NOMO-1 treated with dmso at 0.1 percent for 144 hours (cell line): ENCODE data around the gene ST6GAL2.

Experiments used
- DNase-seq: peaks from one replicate; lab custom pipeline; 2025; ENCODE audit not compliant: unreplicated experiment; lab: John Stamatoyannopoulos, UW

The ST6GAL2 gene

DNA sequence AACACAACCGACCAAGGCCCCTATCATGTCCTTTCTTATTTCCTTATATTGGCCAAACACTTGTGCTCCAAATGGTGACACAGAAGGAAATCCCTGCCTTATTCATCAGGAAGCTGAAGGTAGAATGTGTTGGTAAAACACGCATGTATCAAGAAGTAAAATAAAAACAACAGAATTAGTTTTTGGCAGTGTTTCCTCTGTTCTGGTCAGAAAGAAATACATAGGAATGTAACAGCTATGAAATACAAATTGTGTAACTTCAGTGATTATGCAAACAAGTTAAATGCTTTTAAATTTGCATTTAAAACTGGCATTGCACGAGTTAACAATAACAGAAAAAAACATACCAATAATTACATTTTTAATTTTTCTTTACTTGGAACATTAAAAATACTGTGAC, 19.3 kb downstream of the ST6GAL2 start:
- DNase-seq = no peak

DNA sequence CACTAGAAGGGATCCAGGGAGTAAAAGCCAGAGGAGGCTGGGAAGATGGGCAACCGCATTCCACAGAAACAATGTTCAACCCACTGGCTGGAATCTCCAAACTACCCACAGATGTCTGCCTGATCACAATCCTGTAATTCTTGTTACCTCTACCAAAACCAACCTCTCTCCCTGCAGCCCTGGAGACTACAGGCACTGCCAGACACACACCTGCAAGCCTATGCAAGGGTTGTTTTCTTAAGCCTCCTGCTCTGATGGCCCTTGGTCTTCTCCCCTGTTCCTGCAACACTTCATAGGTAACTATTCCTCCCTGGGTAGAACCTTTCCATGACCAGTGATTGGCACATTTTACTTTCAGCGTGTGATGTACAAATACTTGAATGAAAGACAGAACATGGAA, 21.9 kb downstream of the ST6GAL2 start:
- no peak for DNase-seq

DNA sequence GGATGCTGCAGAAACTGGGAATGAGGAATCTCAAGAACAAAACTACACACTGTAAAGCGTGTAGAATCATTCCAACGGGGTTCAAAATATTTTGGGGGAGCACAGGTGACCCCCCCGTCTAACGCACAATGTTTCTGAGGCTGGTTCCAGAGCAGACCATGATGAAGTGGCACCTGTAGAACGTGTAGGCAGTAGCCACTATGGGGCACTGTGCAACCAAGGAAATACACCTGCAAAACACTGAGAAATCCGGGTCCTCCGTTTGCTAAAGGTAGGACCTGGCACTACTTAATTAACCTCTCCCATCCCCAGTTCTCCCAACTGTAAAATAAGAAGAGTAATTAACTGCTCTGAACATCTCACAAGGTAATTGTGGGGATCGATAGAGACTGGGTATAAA, 22.6 kb downstream of the ST6GAL2 start:
- no peak for DNase-seq

DNA sequence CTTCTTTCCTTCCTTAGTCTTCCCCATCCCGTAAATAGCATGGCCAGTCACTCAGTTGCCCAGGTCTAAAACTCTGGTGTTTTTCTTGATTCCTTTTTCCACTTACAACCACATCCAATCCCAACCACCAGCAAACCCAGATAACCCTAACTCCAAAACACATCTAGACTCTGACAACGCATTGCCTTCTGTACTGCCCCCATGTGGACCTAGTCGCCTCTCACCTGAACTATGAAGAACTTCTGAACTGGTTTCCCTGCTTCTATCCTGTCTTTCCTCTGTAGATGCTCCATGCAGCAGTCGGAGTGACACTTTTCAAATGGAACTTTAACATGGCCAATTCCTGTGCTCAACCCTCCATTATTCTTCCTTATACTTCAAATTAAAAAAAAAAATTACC, 26.5 kb downstream of the ST6GAL2 start:
- no peak for DNase-seq

DNA sequence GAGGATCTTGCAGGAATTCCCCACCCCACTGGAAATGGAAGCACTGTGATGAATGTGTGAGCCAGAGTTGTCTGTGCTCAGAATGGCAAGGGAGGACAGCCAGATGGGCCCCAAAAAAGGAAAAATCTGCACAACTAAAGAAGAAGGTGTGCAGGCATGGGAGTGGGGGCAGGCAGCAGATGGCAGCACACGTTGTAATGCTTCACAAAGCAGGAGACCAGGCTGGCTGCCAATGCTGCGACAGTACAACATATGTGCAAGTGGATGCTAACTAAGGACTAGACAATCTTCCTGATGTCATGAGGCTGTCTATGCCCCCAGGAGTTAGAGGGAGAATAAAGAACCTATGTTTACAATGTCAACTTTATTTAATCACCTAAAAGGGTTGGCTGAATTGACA, 27.2 kb downstream of the ST6GAL2 start:
- DNase-seq = no peak

DNA sequence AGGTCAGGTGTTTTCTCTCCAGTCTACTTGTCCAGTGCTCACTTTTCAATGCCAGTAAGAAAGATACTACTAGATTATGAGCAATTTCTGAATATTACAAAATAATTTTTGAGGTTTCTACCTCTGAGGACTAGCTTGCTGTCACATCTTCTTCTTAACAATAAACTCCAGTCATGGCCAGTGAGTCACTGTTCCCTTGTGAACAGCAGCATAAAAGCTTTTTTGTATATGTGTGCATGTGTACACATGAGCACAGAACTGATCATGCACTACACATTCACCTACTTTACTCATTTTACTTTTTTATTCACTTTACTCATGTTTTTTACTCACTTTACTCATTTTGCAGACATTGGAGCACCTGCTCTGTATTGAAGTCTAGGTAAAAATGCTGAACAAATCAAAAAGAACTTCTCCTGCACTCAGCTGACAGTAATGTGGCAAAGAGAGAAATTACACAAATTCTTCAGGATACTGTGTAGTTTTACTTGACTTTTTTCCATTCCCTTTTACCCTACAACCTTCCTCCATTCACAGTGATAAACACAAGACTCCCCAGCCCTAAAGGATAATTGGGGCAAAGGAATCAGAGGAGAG, 28.0 kb downstream of the ST6GAL2 start:
- no peak for DNase-seq

DNA sequence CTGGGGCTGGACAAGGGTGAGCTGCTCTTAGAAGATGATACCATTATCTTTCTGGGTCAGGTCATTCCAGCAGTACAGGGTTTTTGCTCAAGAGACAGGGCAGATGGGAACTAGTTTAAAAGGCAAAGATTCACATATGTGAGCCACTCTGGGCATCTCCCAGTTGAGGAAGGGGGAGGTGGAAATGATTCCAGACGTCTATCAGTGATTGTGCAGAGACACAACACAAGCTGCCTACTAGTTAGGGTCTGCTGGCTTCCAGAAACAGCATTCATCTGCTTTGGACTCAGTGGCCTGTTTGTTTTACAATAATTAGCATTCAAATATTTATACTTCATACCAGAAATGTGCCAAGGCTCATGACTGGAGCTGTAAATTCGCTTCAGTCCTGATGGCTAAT, 32.3 kb downstream of the ST6GAL2 start:
- DNase-seq = no peak

DNA sequence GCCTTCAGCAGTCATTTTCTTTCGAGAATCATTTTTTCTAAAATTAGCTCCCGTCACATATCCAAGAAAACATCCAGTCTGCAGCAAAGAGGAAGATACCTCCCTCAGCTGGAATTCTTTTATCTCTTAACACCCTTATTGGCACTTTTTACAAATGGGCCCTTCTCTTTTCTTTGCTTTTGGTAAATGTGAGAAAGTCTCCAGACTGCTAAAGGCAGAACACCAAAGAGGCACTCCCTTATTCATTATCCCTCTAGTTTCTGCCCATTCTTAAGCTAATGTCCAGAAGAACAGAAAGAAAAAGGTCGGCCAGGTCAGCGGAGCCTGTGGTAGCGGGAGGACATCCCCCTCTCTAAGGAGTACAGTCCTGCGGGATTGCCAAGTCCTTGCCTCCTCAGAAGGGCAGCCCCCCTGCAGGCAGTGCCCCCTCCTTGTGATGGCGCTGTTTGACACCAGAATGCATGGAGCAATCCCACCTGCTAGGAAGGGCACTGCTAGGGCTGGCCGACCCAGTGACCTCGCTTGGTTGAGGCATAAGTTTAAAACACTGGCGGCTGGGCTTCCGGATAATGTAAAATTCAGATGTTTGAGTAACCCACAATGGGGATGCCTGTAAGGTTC, 34.0 kb downstream of the ST6GAL2 start:
- no peak for DNase-seq

DNA sequence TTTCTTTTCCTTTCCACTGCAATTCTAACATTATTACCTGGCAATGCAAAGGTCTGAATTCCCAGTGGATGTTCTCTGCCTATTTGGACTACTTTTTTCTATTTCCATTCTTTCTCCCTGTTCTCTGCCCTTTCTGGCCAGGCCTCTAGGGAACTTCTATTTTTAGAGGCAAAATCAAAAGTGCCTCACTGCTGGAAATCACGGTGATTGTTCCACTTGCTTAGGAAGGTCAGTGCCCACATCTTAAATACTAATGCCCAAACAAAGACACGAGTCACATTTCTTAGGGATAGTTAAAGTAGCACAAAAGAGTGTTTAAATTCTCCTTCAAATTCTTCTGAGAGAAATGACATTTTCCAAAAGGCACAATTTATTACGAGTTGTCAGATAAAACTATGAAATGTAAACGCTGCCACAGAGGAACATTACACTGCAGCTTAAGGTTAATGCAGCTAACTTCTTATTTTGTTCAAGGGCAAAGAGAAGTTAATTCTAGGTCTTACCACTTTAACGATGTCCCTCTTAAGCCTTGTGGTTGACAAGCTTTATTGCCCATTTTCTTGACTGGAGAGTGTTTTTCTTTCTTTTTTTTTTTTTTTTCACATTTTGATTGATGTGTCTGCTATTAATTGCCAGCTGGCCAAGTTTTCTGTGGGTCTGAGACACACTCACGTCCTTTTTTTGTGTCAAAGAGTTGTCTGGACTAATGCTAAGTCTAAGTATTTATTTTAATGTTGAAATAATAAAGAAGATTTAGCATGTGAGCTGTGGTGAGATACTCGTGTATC, 34.7 kb downstream of the ST6GAL2 start:
- DNase-seq = no peak

DNA sequence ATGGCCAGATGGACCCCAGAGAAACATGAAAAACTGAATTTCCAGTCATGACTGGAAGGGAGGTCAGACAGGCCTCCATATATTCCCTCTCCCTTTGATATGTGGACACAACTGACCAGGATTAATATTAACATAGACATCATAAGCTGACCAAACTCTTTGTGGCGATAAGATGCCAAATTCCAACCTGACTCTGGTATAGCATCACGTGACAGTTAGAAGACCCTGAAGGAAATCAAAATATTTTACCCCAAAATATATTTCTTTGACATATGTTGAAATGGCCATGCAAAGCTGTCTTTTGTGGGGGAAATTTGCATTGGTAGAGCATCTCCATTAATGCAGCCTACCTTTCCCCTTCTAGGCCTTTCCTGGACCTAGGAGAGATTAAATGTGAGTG, 36.7 kb downstream of the ST6GAL2 start:
- DNase-seq = no peak

DNA sequence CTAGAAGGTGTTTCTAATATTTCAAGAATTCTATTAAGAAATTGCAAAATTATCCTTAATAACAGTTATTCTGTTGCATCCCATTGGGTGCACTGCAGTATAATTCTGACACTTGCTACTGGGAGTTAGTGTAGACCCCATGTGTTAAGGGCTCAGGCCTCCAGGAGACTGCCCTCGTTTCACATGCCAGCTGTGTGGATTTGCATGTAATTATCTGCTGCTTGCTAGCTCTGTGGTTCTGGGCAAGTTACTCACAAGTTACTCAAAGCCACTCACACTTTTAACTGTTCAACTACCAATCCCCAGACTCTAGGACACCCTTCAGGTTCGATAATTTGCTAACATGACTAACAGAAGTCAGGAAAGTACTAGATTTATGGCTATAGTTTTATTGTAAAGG, 38.6 kb downstream of the ST6GAL2 start:
- DNase-seq = no peak

DNA sequence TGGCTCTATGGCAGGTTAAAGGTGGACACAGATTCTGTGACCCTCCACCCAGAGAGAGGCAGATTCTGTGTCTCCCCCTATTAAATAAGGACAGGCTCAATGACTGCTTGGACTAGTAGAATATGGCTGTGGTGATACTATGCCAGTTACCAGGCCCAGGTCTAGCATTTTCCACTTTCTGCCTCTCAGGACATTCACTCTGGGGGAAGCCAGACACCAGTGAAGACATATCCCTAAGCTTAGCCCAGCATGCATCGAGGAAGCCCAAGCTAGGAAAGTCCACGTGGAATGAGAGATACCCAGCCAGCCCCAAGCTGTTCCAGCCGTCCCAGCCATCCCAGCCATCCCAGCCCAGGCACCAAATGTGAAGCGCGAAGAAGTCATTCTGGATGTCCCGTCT, 40.3 kb downstream of the ST6GAL2 start:
- no peak for DNase-seq

DNA sequence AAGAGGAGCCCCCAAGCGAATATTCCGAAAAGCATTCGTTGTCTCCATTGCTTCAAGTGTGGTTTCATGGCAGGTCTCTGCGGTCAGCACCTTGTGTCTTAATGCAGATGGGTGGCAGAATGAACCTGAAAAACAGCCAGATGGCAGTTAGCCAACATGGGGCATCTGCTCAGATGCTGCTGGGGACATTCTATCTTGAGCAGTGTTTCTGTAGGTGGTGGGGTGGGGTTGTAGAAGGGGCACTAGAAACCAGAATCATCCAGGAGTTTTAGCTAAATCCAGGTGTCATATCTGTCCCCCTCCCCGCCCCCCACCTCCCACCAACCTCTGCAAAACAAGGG, 42.1 kb downstream of the ST6GAL2 start:
- DNase-seq = no peak

DNA sequence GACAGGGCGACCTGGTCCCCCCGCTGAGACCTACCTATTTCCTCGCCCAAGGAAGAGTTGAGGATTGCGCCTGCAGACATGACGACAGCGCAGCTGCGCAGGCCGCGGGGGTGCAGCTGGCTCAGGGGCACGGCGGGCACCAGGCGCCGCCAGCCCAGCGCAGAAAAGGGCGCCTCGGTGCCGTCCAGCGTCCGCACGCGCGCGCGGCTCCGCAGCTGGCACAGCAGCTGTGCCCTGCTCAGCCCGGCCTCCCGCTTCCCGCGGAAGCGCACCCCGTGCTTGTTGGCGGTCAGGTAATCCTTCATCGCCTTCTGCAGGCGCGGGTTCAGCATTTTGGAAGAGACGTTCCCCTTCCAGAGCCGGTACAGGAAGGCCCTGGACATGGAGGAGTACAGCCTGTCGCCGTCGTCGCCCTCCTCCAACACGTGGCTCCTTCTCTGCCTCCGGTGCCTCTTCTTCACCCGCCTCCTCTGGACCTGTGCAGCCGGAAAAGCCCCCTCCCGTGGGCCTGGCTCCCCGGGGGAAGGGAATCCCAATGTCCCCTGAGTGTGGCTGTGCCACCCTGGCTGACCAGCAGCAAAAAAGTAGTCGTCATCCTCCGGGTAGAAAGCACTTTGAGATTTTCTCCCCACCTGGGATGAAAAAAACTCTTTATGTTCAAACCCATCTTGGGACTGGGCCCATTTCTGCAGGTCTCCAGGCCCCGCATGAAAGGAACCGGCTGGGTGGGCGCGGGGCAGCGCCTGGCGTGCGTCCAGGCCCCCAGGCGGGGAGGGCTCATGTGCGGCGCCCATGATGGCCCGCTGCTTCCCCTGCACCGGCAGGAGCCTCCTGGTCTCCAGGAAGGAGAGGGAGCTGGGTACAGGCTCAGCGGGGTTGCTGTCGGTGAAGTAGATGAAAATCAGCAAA, 42.7 kb downstream of the ST6GAL2 start:
- no peak for DNase-seq

DNA sequence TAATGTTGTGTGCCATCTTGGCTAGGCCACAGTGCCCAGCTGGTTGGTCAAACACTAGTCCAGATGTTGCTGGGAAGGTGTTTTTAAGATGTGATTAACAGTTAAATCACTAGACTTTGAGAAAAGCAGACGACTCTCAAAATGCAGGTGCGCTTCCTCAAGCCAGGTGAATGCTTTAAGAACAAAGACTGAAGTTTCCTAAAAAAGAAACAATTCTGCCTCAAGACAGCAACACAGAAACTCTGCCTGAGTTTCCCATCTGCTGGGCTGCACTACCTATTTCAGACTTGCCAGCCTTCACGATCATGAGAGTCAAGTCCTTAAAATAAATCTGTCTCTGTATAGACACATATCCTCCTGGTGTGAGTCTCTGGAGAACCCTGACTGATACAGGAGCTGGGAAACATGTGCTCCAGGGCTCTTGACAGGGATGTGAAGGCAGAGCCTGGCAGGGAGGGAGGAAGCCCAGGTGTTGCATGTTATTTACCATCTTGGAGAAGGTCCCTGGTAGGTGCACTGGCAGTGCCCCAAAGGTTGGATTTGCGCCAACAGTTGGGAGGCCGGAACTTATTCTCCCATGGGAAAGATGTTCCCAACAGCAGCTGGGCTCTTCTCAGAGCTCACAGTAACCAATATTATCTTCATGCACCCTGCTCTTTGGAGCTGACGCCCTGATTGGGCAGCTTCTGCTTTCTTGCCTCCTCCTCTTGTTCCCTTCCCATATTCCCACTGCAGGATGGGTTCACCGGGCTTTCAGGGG, 43.9 kb downstream of the ST6GAL2 start:
- DNase-seq = no peak

DNA sequence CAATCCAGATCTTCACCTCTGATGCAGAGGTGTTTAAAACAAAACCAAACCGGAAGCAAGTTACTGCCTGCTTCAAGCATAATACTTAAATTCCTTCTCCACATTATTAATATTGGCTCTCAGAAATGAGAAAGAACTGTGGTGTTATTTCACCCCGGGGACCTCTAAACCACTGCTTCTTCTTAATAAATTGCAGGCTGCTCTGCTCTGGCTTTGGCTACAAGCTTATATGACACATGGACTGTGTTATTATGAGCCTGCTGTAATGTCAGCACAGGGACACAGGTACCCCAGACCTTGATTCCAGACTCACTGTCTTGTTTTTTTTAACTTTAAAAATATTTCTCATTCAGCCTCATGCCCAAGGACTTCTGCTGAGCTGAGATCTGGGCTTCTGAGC, 45.1 kb downstream of the ST6GAL2 start:
- DNase-seq = no peak

DNA sequence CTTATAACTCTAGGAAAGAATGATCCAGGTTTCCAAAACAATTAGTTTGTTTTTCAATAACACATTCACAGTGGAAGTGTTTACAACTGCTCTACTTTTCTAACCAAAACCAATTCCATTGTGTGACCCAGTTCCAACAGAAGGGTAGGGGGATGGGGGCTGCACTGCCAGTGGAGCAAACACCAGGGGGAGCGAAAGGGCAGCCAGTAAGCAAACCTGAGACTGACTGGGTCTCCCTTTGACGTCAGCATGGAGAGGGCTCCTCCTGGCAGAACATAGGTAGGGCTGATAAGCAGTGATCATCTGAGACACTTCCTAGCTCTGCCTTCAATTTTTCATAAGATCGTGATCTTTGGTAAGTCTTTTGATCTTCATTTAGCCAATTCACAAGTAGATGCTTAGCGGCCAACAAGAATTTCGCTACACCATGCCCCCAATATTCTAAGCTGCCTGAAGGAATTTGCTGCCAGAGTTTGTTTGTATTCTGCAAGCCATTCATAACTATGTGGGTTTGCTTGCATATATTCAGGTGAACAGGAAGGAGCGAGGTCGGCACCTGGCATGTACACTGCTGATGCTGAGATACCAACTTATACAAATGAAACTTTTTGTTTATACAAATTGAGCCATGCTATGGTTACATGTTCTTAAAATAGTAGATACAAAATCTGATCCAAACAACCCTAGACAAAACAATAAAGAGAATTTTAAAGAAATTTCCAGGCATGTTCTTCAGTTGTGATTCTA, 45.9 kb downstream of the ST6GAL2 start:
- no peak for DNase-seq

DNA sequence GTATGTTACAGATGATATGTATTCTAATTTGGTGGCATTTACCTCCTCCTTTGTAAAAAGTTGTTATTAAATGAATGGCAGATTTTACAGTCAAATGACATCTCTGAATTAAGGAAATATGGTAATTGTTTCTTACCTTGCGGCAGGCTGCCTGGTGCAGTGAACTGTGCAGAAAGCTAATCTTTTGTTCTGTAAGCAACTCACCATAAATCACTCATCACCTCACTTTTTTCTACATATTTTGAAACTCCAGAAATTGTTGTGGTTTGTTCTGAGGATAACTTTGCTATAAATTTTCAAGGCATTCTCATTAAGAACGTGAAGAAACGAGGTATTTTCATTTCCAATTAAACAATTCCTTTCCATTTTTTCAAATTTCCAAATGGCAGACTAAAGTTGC, 52.7 kb downstream of the ST6GAL2 start:
- no peak for DNase-seq

DNA sequence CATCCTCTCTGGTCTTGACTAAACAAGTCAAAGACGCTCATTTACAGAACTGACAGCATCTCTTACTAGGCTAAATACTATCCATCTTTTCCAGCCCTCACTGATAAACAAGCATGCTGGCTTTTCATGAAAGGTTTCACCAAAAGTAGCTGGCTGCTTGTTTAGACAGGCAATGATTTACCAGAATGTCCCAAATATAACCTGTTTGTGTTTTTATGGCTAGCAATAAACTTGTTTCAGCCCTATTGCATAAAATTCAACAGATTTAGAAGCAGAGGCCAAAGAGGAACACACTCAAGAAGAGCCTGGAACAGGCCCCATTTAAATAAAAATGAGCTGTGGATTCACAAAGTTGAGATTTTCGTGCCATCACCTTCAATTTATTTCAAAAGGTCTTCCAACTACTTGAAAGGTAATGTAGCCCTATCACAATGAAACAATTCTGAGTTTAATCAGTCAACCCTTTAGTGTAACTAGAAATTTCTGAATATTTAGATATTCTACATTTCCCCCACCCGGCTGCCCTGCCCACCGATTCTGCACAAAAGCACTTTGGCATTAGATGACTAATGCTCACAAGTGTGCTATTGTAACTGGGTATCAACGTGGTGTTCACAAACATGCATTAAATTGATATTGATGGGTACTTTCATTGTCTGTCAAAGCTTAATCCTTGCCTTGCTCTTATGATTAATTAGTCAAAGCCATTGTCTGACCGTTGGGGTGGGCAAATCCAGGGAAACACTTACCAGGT, 54.0 kb downstream of the ST6GAL2 start:
- DNase-seq = no peak
